NCI-H187 treated with DMSO at 0.1 percent for 48 hours (cell line): ENCODE data around the gene TBC1D22B.
"Not testable (repeated sequence)": the region's sequence is repeated elsewhere in the genome, so short reads cannot be mapped to it uniquely, and the experiment has no call there.

Experiments used
- DNase-seq: peaks from one replicate; lab custom pipeline; 2025; lab: John Stamatoyannopoulos, UW

TBC1D22B gene

GRCh38 chr6:37303891-37304503 lies 46.4 kb downstream of the TBC1D22B start:
- no peak for DNase-seq

GRCh38 chr6:37304766-37305165 lies 47.2 kb downstream of the TBC1D22B start:
- no peak for DNase-seq

GRCh38 chr6:37305841-37306425 lies 48.4 kb downstream of the TBC1D22B start:
- DNase-seq, result no peak

GRCh38 chr6:37306624-37307222 lies 49.2 kb downstream of the TBC1D22B start:
- peak; percentile 22 for DNase-seq

GRCh38 chr6:37307484-37307883 lies 49.9 kb downstream of the TBC1D22B start:
- DNase-seq, result not testable (repeated sequence)

GRCh38 chr6:37308069-37308815 lies 50.7 kb downstream of the TBC1D22B start:
- DNase-seq, result peak; percentile 93

GRCh38 chr6:37309046-37309445 lies 51.5 kb downstream of the TBC1D22B start:
- no peak for DNase-seq

- DNase-seq, result no peak
These were observed 52.1 kb downstream of the TBC1D22B start for GRCh38 chr6:37309692-37310091.

GRCh38 chr6:37310966-37311365 lies 53.4 kb downstream of the TBC1D22B start:
- DNase-seq, result no peak

- no peak for DNase-seq
These were observed 54.3 kb downstream of the TBC1D22B start for GRCh38 chr6:37311741-37312473.

- no peak for DNase-seq
These were observed 56.3 kb downstream of the TBC1D22B start for GRCh38 chr6:37313723-37314486.

- DNase-seq, result peak; percentile 16
These were observed 57.0 kb downstream of the TBC1D22B start for GRCh38 chr6:37314487-37315156.

GRCh38 chr6:37315157-37315515 lies 57.6 kb downstream of the TBC1D22B start:
- no peak for DNase-seq

- no peak for DNase-seq
These were observed 58.5 kb downstream of the TBC1D22B start for GRCh38 chr6:37316071-37316470.

GRCh38 chr6:37317312-37318038 lies 59.9 kb downstream of the TBC1D22B start:
- DNase-seq, result no peak

- DNase-seq, result no peak
These were observed 61.6 kb downstream of the TBC1D22B start for GRCh38 chr6:37319156-37319555.

GRCh38 chr6:37319856-37320480 lies 62.4 kb downstream of the TBC1D22B start:
- no peak for DNase-seq

- no peak for DNase-seq
These were observed 63.1 kb downstream of the TBC1D22B start for GRCh38 chr6:37320646-37321045.

GRCh38 chr6:37321101-37321500 lies 63.5 kb downstream of the TBC1D22B start:
- no peak for DNase-seq
